Measurements from ENCODE around the gene POLR2I.

DNA sequence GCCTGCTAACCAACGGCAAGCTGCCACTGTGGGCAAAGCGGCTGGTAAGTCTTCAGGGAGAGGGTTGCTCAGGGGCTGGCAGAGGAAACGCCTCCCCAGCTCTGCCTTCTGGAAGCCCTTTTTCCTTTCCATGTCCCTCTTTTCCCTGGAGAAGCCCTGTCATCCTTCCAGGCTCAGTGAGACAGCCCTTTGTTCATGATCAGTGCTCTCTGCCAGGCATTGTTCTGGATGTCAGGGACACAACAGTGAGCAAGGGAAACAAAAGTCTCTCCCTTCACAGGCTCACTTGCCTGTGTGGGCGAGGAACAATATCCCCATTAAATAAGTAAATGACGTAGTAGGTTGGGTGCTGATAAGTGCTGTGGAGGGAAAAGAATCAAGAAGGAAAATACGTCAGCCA lies 17.6 kb downstream of the POLR2I start:
- TF ChIP-seq, protein P1, sequence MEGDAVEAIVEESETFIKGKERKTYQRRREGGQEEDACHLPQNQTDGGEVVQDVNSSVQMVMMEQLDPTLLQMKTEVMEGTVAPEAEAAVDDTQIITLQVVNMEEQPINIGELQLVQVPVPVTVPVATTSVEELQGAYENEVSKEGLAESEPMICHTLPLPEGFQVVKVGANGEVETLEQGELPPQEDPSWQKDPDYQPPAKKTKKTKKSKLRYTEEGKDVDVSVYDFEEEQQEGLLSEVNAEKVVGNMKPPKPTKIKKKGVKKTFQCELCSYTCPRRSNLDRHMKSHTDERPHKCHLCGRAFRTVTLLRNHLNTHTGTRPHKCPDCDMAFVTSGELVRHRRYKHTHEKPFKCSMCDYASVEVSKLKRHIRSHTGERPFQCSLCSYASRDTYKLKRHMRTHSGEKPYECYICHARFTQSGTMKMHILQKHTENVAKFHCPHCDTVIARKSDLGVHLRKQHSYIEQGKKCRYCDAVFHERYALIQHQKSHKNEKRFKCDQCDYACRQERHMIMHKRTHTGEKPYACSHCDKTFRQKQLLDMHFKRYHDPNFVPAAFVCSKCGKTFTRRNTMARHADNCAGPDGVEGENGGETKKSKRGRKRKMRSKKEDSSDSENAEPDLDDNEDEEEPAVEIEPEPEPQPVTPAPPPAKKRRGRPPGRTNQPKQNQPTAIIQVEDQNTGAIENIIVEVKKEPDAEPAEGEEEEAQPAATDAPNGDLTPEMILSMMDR (IDR thresholded peaks at IDR 0.05): no peak
- no peak for TF ChIP-seq POLR2A (IDR thresholded peaks at IDR 0.05)

Measured in heart left ventricle (tissue), 13 donors.